K562 (cell line): ENCODE measurements around the gene ZNF500. TPM values are rescaled to one million over a fixed set of nuclear protein-coding genes. Genes with fewer than 3 reads are reported as not detected.

Experiments used
- ATF1 ChIP-seq, 2 experiments: fragments of 450-650 bp in 1 of 2; IDR thresholded peaks; 2 replicates each; pipeline ENCODE4 v1.6.1; 2016; ENCODE audit warnings: missing compliant biosample characterization in 1 of 2, missing genetic modification characterization in 1 of 2
- CREB1 ChIP-seq, 2 experiments: sonication (generic) in 1 of 2; formaldehyde crosslinking in 1 of 2; IDR thresholded peaks; 2 replicates each; pipeline versions ENCODE4 v1.6.1 to v1.8.0; 2012 to 2022; ENCODE audit warnings: inconsistent platforms in 1 of 2, mild to moderate bottlenecking in 1 of 2, missing genetic modification reagents in 1 of 2, moderate library complexity in 1 of 2
- CREM ChIP-seq: IDR thresholded peaks from 2 replicates; pipeline ENCODE4 v1.6.1; 2014; ENCODE audit warnings: antibody characterized with exemption, low read depth
- DPF2 ChIP-seq: fragments of 450-650 bp; IDR thresholded peaks from 2 replicates; pipeline ENCODE4 v1.6.1; 2016
- EGR1 ChIP-seq: fragments of 450-650 bp; conservative IDR thresholded peaks from 2 replicates; pipeline ENCODE4 v1.6.1; 2017; ENCODE audit warnings: mild to moderate bottlenecking
- HNRNPK ChIP-seq: fragments of 200-400 bp; formaldehyde crosslinking; IDR thresholded peaks from one replicate; pipeline ENCODE4 v1.6.1; 2018; ENCODE audit warnings: mild to moderate bottlenecking, low read depth, low read length; ENCODE audit not compliant: poor library complexity, severe bottlenecking
- JUN ChIP-seq, 2 experiments: sonication (generic) in 1 of 2; formaldehyde crosslinking in 1 of 2; IDR thresholded peaks; 2 replicates each; pipeline versions ENCODE4 v1.6.1 to v1.8.0; 2012 to 2022; ENCODE audit warnings: borderline replicate concordance in 2 of 2, mild to moderate bottlenecking in 2 of 2, improper control_type of control experiment in 1 of 2, low read depth in 1 of 2, low read length in 1 of 2, missing genetic modification reagents in 1 of 2
- JUND ChIP-seq, 2 experiments: IDR thresholded peaks; 2 replicates in 1 of 2; 3 replicates in 1 of 2; pipeline ENCODE4 v1.6.1; 2011; ENCODE audit warnings: borderline replicate concordance in 2 of 2, low read depth in 2 of 2, low read length in 2 of 2, improper control_type of control experiment in 1 of 2, missing biosample characterization in 1 of 2, missing genetic modification characterization in 1 of 2, missing genetic modification reagents in 1 of 2
- LARP7 ChIP-seq: fragments of 450-650 bp; IDR thresholded peaks from 2 replicates; pipeline ENCODE4 v1.6.1; 2016
- MCM5 ChIP-seq: fragments of 450-650 bp; IDR thresholded peaks from 2 replicates; pipeline ENCODE4 v1.6.1; 2016; ENCODE audit warnings: low read depth
- SAFB ChIP-seq: fragments of 200-400 bp; formaldehyde crosslinking; IDR thresholded peaks from 2 replicates; pipeline ENCODE4 v1.6.1; 2017; ENCODE audit warnings: low read depth, low read length, borderline replicate concordance
- SAFB2 ChIP-seq: fragments of 200-400 bp; formaldehyde crosslinking; IDR thresholded peaks from 2 replicates; pipeline ENCODE4 v1.6.1; 2018; ENCODE audit warnings: borderline replicate concordance, low read length, low read depth, moderate library complexity; ENCODE audit not compliant: severe bottlenecking
- SMARCA4 ChIP-seq: fragments of 450-650 bp; IDR thresholded peaks from 2 replicates; pipeline ENCODE4 v1.6.1; 2016
- SMARCE1 ChIP-seq: fragments of 450-650 bp; IDR thresholded peaks from 2 replicates; pipeline ENCODE4 v1.7.1; 2016; ENCODE audit warnings: mild to moderate bottlenecking
- ZBTB1 ChIP-seq: sonication (generic); formaldehyde crosslinking; IDR thresholded peaks from 2 replicates; pipeline ENCODE4 v1.8.1; 2023; ENCODE audit warnings: missing genetic modification reagents, low read depth, mild to moderate bottlenecking, borderline replicate concordance
- ZEB2 ChIP-seq: fragments of 450-650 bp; IDR thresholded peaks from 2 replicates; pipeline ENCODE4 v1.6.1; 2016
- ZNF121 ChIP-seq: sonication (generic); formaldehyde crosslinking; conservative IDR thresholded peaks from 2 replicates; pipeline ENCODE4 v1.8.0; 2022; ENCODE audit warnings: missing genetic modification reagents
- ZNF408 ChIP-seq: fragments of 250-450 bp; sonication (Bioruptor Pico); IDR thresholded peaks from 2 replicates; pipeline ENCODE4 v1.4.0; 2020; ENCODE audit warnings: low read depth, mild to moderate bottlenecking, moderate library complexity
- polyA plus RNA-seq, 8 experiments: library from polyadenylated mRNA; depleted of rRNA in 4 of 8; stranded (reverse) in 5 of 8; unstranded in 3 of 8; fragments of >200 nt; fragmentation: Nextera tagmentation in 2 of 8; fragmentation: Illumina TruSeq in 1 of 8; extraction: Ambion mirVana in 2 of 8; extraction: Trizol in 1 of 8; gene quantifications; 2 replicates each; pipeline versions ENCODE4 v1.2.1 to v1.2.3, GENCODE V29; 2011 to 2014; ENCODE audit warnings: inconsistent platforms in 1 of 8, missing spikeins in 1 of 8
- total RNA-seq, 7 experiments: library from RNA; depleted of rRNA in 6 of 7; stranded (reverse); fragments of >200 nt in 6 of 7; fragmentation: Illumina TruSeq in 2 of 7; extraction: Trizol in 2 of 7; gene quantifications; 2 replicates each; pipeline versions ENCODE4 v1.2.1 to v1.2.3, GENCODE V29; 2011 to 2021; ENCODE audit warnings: low replicate concordance in 1 of 7
- TF ChIP-seq, protein P1 (sequence below): sonication (generic); formaldehyde crosslinking; IDR thresholded peaks from 2 replicates; pipeline ENCODE4 v1.5.0; 2020; ENCODE audit warnings: missing genetic modification reagents
- TF ChIP-seq, protein P2 (sequence below), 2 experiments: fragments of 450-650 bp in 1 of 2; sonication (generic) in 1 of 2; formaldehyde crosslinking in 1 of 2; IDR thresholded peaks in 1 of 2; conservative IDR thresholded peaks in 1 of 2; 2 replicates each; pipeline versions ENCODE4 v1.6.1 to v1.8.1; 2016 to 2023; ENCODE audit warnings: mild to moderate bottlenecking in 2 of 2, moderate library complexity in 2 of 2, inconsistent platforms in 1 of 2, missing genetic modification reagents in 1 of 2
- TF ChIP-seq, protein P3 (sequence below): fragments of 250-450 bp; sonication (Bioruptor Pico); IDR thresholded peaks from 2 replicates; pipeline ENCODE4 v1.4.0; 2020

The ZNF500 gene
- total and polyA plus RNA-seq, 9 of the 15 experiments (the other 6 are each of a cell fraction or from before 2014, with no cell fraction given), result 0.80 to 20.8 (median 5.3) TPM

DNA sequence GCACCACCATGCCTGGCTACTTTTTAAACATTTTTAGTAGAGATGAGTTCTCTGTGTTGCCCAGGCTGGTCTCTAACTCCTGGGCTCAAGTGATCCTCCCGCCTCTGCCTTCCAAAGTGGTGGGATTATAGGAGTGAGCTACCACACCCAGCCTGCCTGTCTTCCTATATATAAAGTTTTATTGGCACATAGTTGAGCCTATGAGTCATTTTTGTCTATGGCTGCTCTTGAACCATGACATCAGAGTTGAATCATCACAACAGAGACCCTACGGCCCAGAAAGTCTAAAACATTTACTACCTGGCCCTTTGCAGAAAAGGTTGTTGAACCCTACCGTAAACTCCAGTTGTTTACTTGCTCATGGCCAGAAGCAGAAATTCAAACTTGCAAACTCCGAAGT lies 13.3 kb upstream of the ZNF500 start (continued):
- peak; percentile 53; the same call in 1 of the 2 replicates for TF ChIP-seq CREM
- no peak for TF ChIP-seq SAFB
- no peak for TF ChIP-seq ATF1 (CRISPR knock-in tag; IDR thresholded peaks at IDR 0.05)
- TF ChIP-seq ATF1 (tag; IDR thresholded peaks at IDR 0.05), result peak; percentile 29; the same call in 1 of the 2 replicates
- TF ChIP-seq, protein P1, sequence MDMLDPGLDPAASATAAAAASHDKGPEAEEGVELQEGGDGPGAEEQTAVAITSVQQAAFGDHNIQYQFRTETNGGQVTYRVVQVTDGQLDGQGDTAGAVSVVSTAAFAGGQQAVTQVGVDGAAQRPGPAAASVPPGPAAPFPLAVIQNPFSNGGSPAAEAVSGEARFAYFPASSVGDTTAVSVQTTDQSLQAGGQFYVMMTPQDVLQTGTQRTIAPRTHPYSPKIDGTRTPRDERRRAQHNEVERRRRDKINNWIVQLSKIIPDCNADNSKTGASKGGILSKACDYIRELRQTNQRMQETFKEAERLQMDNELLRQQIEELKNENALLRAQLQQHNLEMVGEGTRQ (CRISPR knock-in tag), result no peak
- 0 out of 2 replicates have a peak, but pooled peaks have one; percentile 39 for TF ChIP-seq CREB1 (IDR thresholded peaks at IDR 0.05)
- no peak for TF ChIP-seq CREB1 (CRISPR knock-in tag; IDR thresholded peaks at IDR 0.05)
- no peak for TF ChIP-seq ZNF121 (CRISPR knock-in tag)
- TF ChIP-seq EGR1, result no peak
- TF ChIP-seq JUND (IDR thresholded peaks at IDR 0.05; ENCODE audit: borderline replicate concordance, low read depth, low read length), result peak; percentile 93
- peak; percentile 93 for TF ChIP-seq JUND (tag; IDR thresholded peaks at IDR 0.05; ENCODE audit: borderline replicate concordance, low read depth, low read length)
- TF ChIP-seq SAFB2, result no peak
- TF ChIP-seq, protein P2, sequence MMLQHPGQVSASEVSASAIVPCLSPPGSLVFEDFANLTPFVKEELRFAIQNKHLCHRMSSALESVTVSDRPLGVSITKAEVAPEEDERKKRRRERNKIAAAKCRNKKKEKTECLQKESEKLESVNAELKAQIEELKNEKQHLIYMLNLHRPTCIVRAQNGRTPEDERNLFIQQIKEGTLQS (IDR thresholded peaks at IDR 0.05), result peak; percentile 98
- TF ChIP-seq, protein P2 (CRISPR knock-in tag; conservative IDR thresholded peaks at IDR 0.05), result peak; percentile 90
- peak; percentile 95 for TF ChIP-seq JUN (IDR thresholded peaks at IDR 0.05; ENCODE audit: borderline replicate concordance, low read depth, low read length)
- TF ChIP-seq JUN (CRISPR knock-in tag; IDR thresholded peaks at IDR 0.05; ENCODE audit: borderline replicate concordance), result no peak
- TF ChIP-seq HNRNPK, result no peak
- 0 out of 2 replicates have a peak, but pooled peaks have one; percentile 34 for TF ChIP-seq SMARCA4
- no peak for TF ChIP-seq ZNF408
- peak; percentile 17; the same call in 1 of the 2 replicates for TF ChIP-seq DPF2
- TF ChIP-seq ZBTB1, result no peak
- TF ChIP-seq MCM5, result no peak
- TF ChIP-seq LARP7, result no peak
- TF ChIP-seq SMARCE1, result 0 out of 2 replicates have a peak, but pooled peaks have one; percentile 21
- TF ChIP-seq, protein P3, sequence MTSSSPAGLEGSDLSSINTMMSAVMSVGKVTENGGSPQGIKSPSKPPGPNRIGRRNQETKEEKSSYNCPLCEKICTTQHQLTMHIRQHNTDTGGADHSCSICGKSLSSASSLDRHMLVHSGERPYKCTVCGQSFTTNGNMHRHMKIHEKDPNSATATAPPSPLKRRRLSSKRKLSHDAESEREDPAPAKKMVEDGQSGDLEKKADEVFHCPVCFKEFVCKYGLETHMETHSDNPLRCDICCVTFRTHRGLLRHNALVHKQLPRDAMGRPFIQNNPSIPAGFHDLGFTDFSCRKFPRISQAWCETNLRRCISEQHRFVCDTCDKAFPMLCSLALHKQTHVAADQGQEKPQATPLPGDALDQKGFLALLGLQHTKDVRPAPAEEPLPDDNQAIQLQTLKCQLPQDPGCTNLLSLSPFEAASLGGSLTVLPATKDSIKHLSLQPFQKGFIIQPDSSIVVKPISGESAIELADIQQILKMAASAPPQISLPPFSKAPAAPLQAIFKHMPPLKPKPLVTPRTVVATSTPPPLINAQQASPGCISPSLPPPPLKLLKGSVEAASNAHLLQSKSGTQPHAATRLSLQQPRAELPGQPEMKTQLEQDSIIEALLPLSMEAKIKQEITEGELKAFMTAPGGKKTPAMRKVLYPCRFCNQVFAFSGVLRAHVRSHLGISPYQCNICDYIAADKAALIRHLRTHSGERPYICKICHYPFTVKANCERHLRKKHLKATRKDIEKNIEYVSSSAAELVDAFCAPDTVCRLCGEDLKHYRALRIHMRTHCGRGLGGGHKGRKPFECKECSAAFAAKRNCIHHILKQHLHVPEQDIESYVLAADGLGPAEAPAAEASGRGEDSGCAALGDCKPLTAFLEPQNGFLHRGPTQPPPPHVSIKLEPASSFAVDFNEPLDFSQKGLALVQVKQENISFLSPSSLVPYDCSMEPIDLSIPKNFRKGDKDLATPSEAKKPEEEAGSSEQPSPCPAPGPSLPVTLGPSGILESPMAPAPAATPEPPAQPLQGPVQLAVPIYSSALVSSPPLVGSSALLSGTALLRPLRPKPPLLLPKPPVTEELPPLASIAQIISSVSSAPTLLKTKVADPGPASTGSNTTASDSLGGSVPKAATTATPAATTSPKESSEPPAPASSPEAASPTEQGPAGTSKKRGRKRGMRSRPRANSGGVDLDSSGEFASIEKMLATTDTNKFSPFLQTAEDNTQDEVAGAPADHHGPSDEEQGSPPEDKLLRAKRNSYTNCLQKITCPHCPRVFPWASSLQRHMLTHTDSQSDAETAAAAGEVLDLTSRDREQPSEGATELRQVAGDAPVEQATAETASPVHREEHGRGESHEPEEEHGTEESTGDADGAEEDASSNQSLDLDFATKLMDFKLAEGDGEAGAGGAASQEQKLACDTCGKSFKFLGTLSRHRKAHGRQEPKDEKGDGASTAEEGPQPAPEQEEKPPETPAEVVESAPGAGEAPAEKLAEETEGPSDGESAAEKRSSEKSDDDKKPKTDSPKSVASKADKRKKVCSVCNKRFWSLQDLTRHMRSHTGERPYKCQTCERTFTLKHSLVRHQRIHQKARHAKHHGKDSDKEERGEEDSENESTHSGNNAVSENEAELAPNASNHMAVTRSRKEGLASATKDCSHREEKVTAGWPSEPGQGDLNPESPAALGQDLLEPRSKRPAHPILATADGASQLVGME (CRISPR knock-in tag), result no peak
- 0 out of 2 replicates have a peak, but pooled peaks have one; percentile 34 for TF ChIP-seq ZEB2
